ENCODE measurements around the gene GSTO2. TPM values are rescaled to one million over a fixed set of nuclear protein-coding genes. Genes with fewer than 3 reads are reported as not detected.
A peak's percentile ranks its signal among the peaks of the same experiment; 100 is the strongest.

Gene GSTO2
- total and polyA plus RNA-seq, 2 of the 4 experiments (the other 2 are of a cell fraction), result 1.4 to 2.3 TPM

- no peaks in the 10 kb centered on the region for H3K36me3 ChIP-seq (ENCODE audit: control insufficient read depth, insufficient read depth, low read length)
- no peak overlapping the region for H2AK5ac ChIP-seq (ENCODE audit: low read depth, low read length)
- WGBS, 2 experiments (ENCODE audit: extremely low coverage in 2 of 2, insufficient read length in 1 of 2), result no CpG with 5 or more reads among the region's 2 CpGs
- no TSS peak for BruUV-seq (replicated peaks)
- in situ Hi-C loops (cut with MboI; ENCODE audit: low sequenced_read_pairs), result loop anchor here (5.0 kb wide), 1 partner anchor 54 kb away; no protein-coding TSS in a partner anchor
- dilution Hi-C loops (cut with HindIII; ENCODE audit: low sequenced_read_pairs, unreplicated experiment), result no loop called here
- H3K79me1 ChIP-seq (ENCODE audit: low read depth in 1 of 2, low read length in 2 of 2), result peaks cover 5 to 12% of the 10 kb centered on the region in 2 experiments; a peak in 3 of 4 replicates
- H4K20me1 ChIP-seq (ENCODE audit: insufficient read depth, low read length), result no peaks in the 10 kb centered on the region
- H4K91ac ChIP-seq (ENCODE audit: insufficient read depth, low read depth, low read length), result no peak overlapping the region
- no peak overlapping the region for H3K9ac ChIP-seq (ENCODE audit: low read depth, low read length)
- 0 out of 2 replicates have a peak, but pooled peaks cover 17% of the 10 kb centered on the region for H3K9me1 ChIP-seq (ENCODE audit: insufficient read depth, low read length)
- ChIA-PET POLR2A (ENCODE audit: unreplicated experiment) (no interaction called here), CTCF (interaction anchor here (0.7 to 1.9 kb wide), 6 partner anchors 11 to 61 kb away, joined by 3 to 17 read pairs (median 5); partner anchors contain the start of gene CFAP58)
- no peak overlapping the region for H3K56ac ChIP-seq (ENCODE audit: extremely low read depth, insufficient read depth, low read length)
- no peaks in the 10 kb centered on the region for H3K9me3 ChIP-seq (ENCODE audit: control insufficient read depth, insufficient read depth, low read length)
- no peak overlapping the region for H3K14ac ChIP-seq (replicated peaks; ENCODE audit: low read depth, low read length)
- DNase-seq (peak; percentile 82), ATAC-seq (ENCODE audit: low read depth) (no peak)
- no peaks in the 10 kb centered on the region for H3K27me3 ChIP-seq (ENCODE audit: control insufficient read depth, insufficient read depth, low read length)
- H3K18ac ChIP-seq (ENCODE audit: low read depth, low read length), result peak overlapping the region; percentile 30; the same call in 1 of the 2 replicates
- peak overlapping the region; percentile 75 for H2BK5ac ChIP-seq (ENCODE audit: low read depth, low read length, poor library complexity, severe bottlenecking)
- H2AK9ac ChIP-seq (replicated peaks; ENCODE audit: low read depth, low read length, poor library complexity), result no peak overlapping the region
- H3K4me3 ChIP-seq (ENCODE audit: insufficient read depth, low read depth, low read length), result no peak overlapping the region
- H2BK15ac ChIP-seq (ENCODE audit: low read depth, low read length), result no peak overlapping the region
- H2BK120ac ChIP-seq (ENCODE audit: low read depth, low read length), result no peak overlapping the region
- no peak overlapping the region for H4K5ac ChIP-seq (ENCODE audit: low read depth, low read length)
- H4K8ac ChIP-seq (ENCODE audit: low read depth in 2 of 2, low read length in 2 of 2), result 0 out of 4 replicates have a peak overlapping the region, but pooled peaks of 1 of the 2 experiments have one; percentile 17
- no peak overlapping the region for H3K27ac ChIP-seq (ENCODE audit: insufficient read depth, low read length)
- peaks cover 10% of the 10 kb centered on the region for H3K4me1 ChIP-seq (ENCODE audit: control insufficient read depth, insufficient read depth, low read length)
- no peak overlapping the region for H3K4ac ChIP-seq (ENCODE audit: low read depth, low read length)
- H2BK20ac ChIP-seq (ENCODE audit: low read depth, low read length), result no peak overlapping the region
- intact Hi-C loops (cut with micrococcal nuclease), result loop anchor here (5.0 kb wide), 1 partner anchor 289 kb away; no protein-coding TSS in a partner anchor
- no peak overlapping the region for H2AFZ ChIP-seq (replicated peaks; ENCODE audit: low read length, poor library complexity)
- H3K23ac ChIP-seq (ENCODE audit: low read depth, low read length), result no peak overlapping the region
- H3K4me2 ChIP-seq (ENCODE audit: low read depth, low read length), result peak overlapping the region; percentile 15; the same call in 1 of the 2 replicates
- TF ChIP-seq MXI1 (IDR thresholded peaks at IDR 0.05; ENCODE audit: borderline replicate concordance, low read depth, low read length) (no peak), CEBPB (IDR thresholded peaks at IDR 0.05; ENCODE audit: low read depth, low read length) (peak; percentile 40; the same call in 1 of the 2 replicates), POLR2A (IDR thresholded peaks at IDR 0.05; ENCODE audit: low read depth, low read length) (no peak), MAZ (IDR thresholded peaks at IDR 0.05; ENCODE audit: borderline replicate concordance, low read depth, low read length) (no peak), SMC3 (IDR thresholded peaks at IDR 0.05; ENCODE audit: low read depth, low read length) (no peak), USF2 (IDR thresholded peaks at IDR 0.05; ENCODE audit: low read depth, low read length) (no peak), CHD1 (IDR thresholded peaks at IDR 0.05; ENCODE audit: low read depth, low read length) (no peak), MAFK (IDR thresholded peaks at IDR 0.05; ENCODE audit: low read depth, low read length) (no peak), CTCF (conservative IDR thresholded peaks at IDR 0.05; ENCODE audit: low read depth, low read length) (no peak)
These were observed 24.0 kb downstream of the GSTO2 start for GRCh38 chr10:104293011-104293410.

Measured in IMR-90 (cell line).